ENCODE results near the gene CACNA1E.
"Not testable (repeated sequence)": the region's sequence is repeated elsewhere in the genome, so short reads cannot be mapped to it uniquely, and the experiment has no call there.

CACNA1E gene

GRCh38 chr1:181832173-181832880 lies 349.0 kb downstream of the CACNA1E start:
- not testable (repeated sequence) for DNase-seq

DNA sequence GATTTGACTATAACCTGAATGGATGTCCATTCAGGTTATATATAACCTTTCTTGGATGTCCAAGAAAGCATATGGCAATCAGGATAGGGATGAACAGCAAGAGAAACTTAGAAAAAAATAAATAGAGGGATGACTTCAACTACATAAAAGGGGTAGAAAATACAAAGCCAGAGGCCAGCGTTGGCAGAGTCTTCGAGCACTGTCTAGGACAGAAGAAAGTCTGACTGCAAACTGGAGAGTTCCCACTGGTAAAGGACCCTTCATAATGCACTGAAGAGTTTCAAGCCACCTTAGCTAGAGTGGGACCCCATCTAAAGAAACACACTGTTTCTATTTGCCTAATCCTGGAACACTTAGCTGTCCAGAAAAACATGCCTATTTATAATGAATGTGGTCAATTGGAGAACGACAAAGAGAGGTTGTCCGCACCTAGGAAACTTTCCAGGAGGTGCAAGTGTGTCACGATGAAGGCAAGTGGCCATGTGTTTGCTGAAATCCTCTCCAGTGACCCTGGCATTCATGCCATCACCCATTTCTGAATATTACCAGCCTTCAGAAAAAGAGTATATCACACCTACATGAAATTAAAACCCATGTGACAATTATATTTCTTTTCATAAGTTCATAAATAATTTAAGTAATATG lies 362.8 kb downstream of the CACNA1E start:
- DNase-seq: no peak

- no peak for DNase-seq
Observed at GRCh38 chr1:181846681-181847080, 363.4 kb downstream of the CACNA1E start.

DNA sequence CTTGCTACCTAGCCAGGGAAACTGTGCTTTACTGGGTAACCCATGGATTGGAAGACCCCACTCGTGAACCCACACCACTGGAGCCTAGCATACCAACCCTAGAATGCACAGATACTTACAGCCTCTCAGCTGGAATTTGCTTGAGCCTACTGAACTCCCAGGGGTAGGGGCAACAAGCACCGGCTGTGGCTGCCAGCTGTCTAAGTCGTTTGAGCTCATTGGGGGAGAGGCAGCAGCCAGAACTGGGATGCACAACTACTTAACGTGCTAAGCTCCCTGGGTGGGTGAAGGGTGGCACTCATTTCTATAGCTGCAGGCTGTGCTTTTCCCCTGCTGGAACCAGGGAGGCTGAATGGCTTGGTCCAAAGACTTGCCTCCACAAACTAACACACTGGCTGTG lies 365.8 kb downstream of the CACNA1E start:
- no peak for DNase-seq

DNA sequence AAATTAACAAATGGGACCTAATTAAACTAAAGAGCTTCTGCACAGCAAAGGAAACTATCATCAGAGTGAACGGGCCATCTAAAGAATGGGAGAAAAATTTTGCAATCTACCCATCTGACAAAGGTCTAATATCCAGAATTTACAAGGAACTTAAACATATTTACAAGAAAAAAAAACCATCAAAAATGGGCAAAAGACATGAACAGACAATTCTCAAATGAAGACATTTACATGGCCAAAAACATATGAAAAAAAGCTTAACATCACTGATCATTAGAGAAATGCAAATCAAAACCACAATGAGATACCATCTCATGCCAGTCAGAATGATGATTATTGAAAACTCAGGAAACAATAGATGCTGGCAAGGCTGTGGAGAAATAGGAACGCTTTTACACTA lies 370.9 kb downstream of the CACNA1E start:
- not testable (repeated sequence) for DNase-seq

GRCh38 chr1:181855380-181855779 lies 372.1 kb downstream of the CACNA1E start:
- no peak for DNase-seq
